PFSK-1 (cell line): ENCODE results near the gene VTI1A.

ENCODE experiments used
- POLR2AphosphoS5 ChIP-seq: IDR thresholded peaks from 2 replicates; pipeline ENCODE4 v1.6.1; 2012; ENCODE audit warnings: low read depth, mild to moderate bottlenecking, control low read depth, low read length, moderate library complexity
- SIN3A ChIP-seq: IDR thresholded peaks from 2 replicates; pipeline ENCODE4 v1.6.1; 2012; ENCODE audit warnings: mild to moderate bottlenecking, low read length, moderate library complexity, borderline replicate concordance; ENCODE audit not compliant: insufficient read depth
- TF ChIP-seq, protein P1 (sequence below), 2 experiments: IDR thresholded peaks; 2 replicates each; pipeline versions ENCODE4 v1.6.1 to v1.8.0; 2011 to 2012; ENCODE audit warnings: low read depth in 2 of 2, low read length in 2 of 2, control low read depth in 1 of 2, inconsistent platforms in 1 of 2, mild to moderate bottlenecking in 1 of 2, moderate library complexity in 1 of 2; ENCODE audit not compliant: insufficient read depth in 1 of 2

DNA sequence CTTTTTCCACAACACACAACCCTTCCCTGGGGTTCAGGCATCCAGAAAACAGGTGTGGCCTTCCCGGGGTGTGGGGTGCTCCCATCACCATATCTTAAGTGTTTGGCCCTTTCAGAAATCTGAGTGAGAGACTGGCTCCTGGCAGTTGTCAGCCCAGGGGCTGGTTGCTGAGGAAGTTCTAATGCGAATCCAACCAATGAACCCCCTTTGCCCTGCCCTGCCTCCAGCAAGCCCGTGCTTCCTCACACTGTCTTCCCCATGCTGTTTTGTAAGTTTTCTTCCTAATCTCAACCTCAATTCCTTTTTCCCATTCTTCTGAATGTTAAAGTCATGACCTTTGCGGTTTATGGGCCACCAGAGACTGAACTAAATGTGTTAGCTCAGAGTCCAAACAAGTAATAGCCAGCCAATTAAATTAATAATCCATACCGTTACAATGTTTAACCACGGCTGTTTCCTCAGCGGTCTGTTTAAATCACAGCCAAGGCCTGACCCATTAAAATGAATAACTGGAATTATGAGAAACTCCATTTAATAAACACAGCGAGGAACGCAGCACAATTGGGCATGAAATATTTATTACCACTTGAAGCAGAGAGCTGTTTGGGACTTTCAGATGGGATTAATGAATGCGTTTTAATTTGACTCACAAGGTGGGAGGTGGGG is 412.1 kb downstream of the VTI1A start:
- no peak for TF ChIP-seq SIN3A
- TF ChIP-seq POLR2AphosphoS5 = no peak
- TF ChIP-seq, protein P1, sequence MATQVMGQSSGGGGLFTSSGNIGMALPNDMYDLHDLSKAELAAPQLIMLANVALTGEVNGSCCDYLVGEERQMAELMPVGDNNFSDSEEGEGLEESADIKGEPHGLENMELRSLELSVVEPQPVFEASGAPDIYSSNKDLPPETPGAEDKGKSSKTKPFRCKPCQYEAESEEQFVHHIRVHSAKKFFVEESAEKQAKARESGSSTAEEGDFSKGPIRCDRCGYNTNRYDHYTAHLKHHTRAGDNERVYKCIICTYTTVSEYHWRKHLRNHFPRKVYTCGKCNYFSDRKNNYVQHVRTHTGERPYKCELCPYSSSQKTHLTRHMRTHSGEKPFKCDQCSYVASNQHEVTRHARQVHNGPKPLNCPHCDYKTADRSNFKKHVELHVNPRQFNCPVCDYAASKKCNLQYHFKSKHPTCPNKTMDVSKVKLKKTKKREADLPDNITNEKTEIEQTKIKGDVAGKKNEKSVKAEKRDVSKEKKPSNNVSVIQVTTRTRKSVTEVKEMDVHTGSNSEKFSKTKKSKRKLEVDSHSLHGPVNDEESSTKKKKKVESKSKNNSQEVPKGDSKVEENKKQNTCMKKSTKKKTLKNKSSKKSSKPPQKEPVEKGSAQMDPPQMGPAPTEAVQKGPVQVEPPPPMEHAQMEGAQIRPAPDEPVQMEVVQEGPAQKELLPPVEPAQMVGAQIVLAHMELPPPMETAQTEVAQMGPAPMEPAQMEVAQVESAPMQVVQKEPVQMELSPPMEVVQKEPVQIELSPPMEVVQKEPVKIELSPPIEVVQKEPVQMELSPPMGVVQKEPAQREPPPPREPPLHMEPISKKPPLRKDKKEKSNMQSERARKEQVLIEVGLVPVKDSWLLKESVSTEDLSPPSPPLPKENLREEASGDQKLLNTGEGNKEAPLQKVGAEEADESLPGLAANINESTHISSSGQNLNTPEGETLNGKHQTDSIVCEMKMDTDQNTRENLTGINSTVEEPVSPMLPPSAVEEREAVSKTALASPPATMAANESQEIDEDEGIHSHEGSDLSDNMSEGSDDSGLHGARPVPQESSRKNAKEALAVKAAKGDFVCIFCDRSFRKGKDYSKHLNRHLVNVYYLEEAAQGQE (IDR thresholded peaks at IDR 0.05; ENCODE audit: insufficient read depth in 1 of 2, low read depth in 2 of 2, low read length in 2 of 2) = no peak
